SU-DHL-6 (cell line): ENCODE data around the gene PPIF.

Experiments
- H2AFZ ChIP-seq: fragments of 200-600 bp; sonication (generic); 2 replicates; pipeline ENCODE4 v1.6.1; 2014; ENCODE audit warnings: low read depth, mild to moderate bottlenecking, moderate library complexity, mixed read lengths, antibody characterized with exemption, low read length; ENCODE audit not compliant: severe bottlenecking
- H3F3A ChIP-seq: fragments of 200-600 bp; shearing (Covaris generic); 2 replicates; pipeline ENCODE4 v1.6.0; 2016; ENCODE audit warnings: antibody characterized with exemption, mild to moderate bottlenecking; ENCODE audit not compliant: insufficient read depth
- H3K27ac ChIP-seq: fragments of 200-600 bp; sonication (generic); 2 replicates; pipeline ENCODE4 v1.5.1; 2016; ENCODE audit warnings: low read depth, mild to moderate bottlenecking, low read length, moderate library complexity, mixed read lengths
- H3K27me3 ChIP-seq: fragments of 200-600 bp; sonication (generic), shearing (Covaris generic); 2 replicates; pipeline ENCODE4 v1.6.0; 2014; ENCODE audit warnings: mild to moderate bottlenecking, low read length
- H3K36me3 ChIP-seq: fragments of 200-600 bp; sonication (generic); 2 replicates; pipeline ENCODE4 v1.6.1; 2014; ENCODE audit warnings: mild to moderate bottlenecking, low read length, mixed read lengths
- H3K4me2 ChIP-seq: fragments of 300-600, 200-600 bp; shearing (Covaris generic), sonication (generic); 2 replicates; pipeline ENCODE4 v1.6.0; 2014; ENCODE audit warnings: low read length, low read depth, mild to moderate bottlenecking; ENCODE audit not compliant: poor library complexity, severe bottlenecking
- H3K4me3 ChIP-seq: fragments of 200-600 bp; sonication (generic); 2 replicates; pipeline ENCODE4 v1.5.1; 2014; ENCODE audit warnings: antibody characterized with exemption, low read length, mild to moderate bottlenecking, mixed read lengths; ENCODE audit not compliant: insufficient read depth, poor library complexity, severe bottlenecking
- H3K79me2 ChIP-seq: fragments of 200-600 bp; sonication (generic); 2 replicates; pipeline ENCODE4 v1.6.1; 2014; ENCODE audit warnings: mild to moderate bottlenecking, low read length, moderate library complexity; ENCODE audit not compliant: insufficient read depth
- H3K9ac ChIP-seq: fragments of 200-600 bp; sonication (generic); 2 replicates; pipeline ENCODE4 v1.7.0; 2014; ENCODE audit warnings: mild to moderate bottlenecking, low read length
- H3K9me2 ChIP-seq: fragments of 200-600 bp; sonication (generic); replicated peaks from 2 replicates; pipeline ENCODE4 v1.6.1; 2014; ENCODE audit warnings: low read length; ENCODE audit not compliant: insufficient read depth
- H3K9me3 ChIP-seq: fragments of 200-600 bp; sonication (generic); 2 replicates; pipeline ENCODE4 v1.6.1; 2014; ENCODE audit warnings: low read length, mixed read lengths; ENCODE audit not compliant: insufficient read depth
- H4K20me1 ChIP-seq: fragments of 200-600 bp; sonication (generic); 2 replicates; pipeline ENCODE4 v1.6.1; 2014; ENCODE audit warnings: low read depth, mild to moderate bottlenecking, antibody characterized with exemption, low read length, moderate library complexity, mixed read lengths
- EZH2phosphoT487 ChIP-seq: fragments of 200-600 bp; sonication (generic), shearing (Covaris generic); conservative IDR thresholded peaks from 2 replicates; pipeline ENCODE4 v1.6.1; 2018; ENCODE audit warnings: mild to moderate bottlenecking, antibody characterized with exemption, low read length, moderate library complexity, mixed read lengths
- TF ChIP-seq, protein P1 (sequence below): fragments of 200-600 bp; sonication (generic); IDR thresholded peaks from one replicate; pipeline ENCODE4 v1.5.1; 2017; ENCODE audit warnings: antibody characterized with exemption, mild to moderate bottlenecking, low read length, moderate library complexity; ENCODE audit not compliant: insufficient read depth, poor library complexity, severe bottlenecking

The PPIF gene

DNA sequence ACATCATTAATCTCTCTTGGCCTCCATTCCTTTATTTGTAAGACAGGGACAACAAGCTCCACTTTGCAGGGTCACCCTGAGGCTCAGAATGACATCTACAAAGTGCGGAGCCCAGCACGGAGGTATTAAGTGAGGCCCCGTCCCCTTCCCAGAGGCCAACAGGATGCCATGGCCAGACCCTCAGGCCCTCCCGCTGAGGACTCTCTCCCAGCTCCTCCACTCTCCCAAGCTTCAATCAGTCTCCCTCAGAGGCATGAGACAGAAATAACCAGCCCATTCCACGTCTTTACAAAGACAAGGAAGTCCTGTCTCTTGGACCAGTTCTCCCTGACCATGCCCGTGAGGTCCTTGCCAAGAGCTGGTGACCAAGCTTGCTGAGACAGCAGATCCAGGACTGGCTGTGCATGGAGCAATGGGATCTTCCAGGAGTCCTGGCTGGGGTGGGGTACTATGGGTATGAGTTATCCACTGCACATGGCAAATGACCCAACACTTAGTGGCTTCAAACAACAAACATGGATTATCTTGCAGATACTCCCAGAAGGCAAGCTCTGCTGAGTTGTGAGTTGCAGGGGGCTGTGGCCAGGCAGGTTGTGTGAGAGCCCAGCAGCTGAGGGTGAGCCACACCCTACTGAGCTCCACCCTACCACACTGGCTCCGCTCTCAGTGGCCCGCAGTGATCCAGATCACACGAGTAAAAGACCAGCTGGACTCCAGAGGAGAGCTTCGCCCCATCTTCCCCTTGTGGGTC lies 4.3 kb upstream of the PPIF start:
- H3F3A ChIP-seq: peaks cover 3% of the 10 kb centered on the region
- H3K36me3 ChIP-seq: no peaks in the 10 kb centered on the region
- H3K27me3 ChIP-seq: no peaks in the 10 kb centered on the region
- no peak overlapping the region for H3K9ac ChIP-seq
- H3K27ac ChIP-seq: no peak overlapping the region
- H3K4me3 ChIP-seq: no peak overlapping the region
- TF ChIP-seq EZH2phosphoT487: no peak
- TF ChIP-seq, protein P1, sequence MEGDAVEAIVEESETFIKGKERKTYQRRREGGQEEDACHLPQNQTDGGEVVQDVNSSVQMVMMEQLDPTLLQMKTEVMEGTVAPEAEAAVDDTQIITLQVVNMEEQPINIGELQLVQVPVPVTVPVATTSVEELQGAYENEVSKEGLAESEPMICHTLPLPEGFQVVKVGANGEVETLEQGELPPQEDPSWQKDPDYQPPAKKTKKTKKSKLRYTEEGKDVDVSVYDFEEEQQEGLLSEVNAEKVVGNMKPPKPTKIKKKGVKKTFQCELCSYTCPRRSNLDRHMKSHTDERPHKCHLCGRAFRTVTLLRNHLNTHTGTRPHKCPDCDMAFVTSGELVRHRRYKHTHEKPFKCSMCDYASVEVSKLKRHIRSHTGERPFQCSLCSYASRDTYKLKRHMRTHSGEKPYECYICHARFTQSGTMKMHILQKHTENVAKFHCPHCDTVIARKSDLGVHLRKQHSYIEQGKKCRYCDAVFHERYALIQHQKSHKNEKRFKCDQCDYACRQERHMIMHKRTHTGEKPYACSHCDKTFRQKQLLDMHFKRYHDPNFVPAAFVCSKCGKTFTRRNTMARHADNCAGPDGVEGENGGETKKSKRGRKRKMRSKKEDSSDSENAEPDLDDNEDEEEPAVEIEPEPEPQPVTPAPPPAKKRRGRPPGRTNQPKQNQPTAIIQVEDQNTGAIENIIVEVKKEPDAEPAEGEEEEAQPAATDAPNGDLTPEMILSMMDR: no peak
- H4K20me1 ChIP-seq: no peaks in the 10 kb centered on the region
- no peaks in the 10 kb centered on the region for H3K9me2 ChIP-seq
- H2AFZ ChIP-seq: no peak overlapping the region
- peaks cover 7% of the 10 kb centered on the region for H3K79me2 ChIP-seq
- no peaks in the 10 kb centered on the region for H3K9me3 ChIP-seq
- H3K4me2 ChIP-seq: no peak overlapping the region

DNA sequence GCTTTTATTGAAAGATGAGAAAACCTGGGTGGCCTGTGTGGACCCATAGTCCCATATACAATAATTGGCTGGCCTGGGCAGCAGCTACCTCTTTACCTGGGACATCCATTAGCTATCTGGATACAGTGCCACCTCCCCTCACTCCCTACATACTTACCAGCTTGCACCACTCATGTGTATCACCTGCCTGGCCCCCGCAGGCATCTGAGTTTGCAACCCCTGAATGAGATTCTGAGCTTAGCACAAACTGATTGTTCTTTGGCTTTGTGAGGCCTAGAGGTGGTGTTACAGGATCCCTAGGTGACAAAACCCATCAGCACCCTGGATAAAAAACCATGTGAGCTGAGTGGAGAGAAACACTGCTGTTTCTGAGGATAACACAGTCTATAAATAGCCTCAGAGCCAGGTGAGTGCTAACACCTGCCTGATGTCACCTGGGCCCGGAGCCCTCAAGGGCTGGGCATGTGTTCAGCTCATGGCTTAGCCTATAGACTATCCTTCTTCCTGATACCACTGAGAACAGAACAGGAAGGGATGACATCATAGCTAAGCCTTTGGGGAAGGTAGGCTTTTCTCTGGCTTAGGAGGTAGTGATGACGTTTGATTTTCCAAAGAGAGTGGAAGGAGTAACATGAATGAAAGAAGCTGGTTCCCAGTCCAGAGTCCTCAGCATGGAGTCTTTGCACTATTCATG lies 2.6 kb upstream of the PPIF start:
- H3K27me3 ChIP-seq: no peaks in the 10 kb centered on the region
- H3K27ac ChIP-seq: no peak overlapping the region
- no peak overlapping the region for H2AFZ ChIP-seq
- H3K36me3 ChIP-seq: no peaks in the 10 kb centered on the region; the same call in 1 of the 2 replicates
- no peaks in the 10 kb centered on the region for H3K9me2 ChIP-seq
- peaks cover 3% of the 10 kb centered on the region for H3F3A ChIP-seq
- H3K4me3 ChIP-seq: no peak overlapping the region
- H3K4me2 ChIP-seq: no peak overlapping the region
- H3K9me3 ChIP-seq: no peaks in the 10 kb centered on the region
- TF ChIP-seq, protein P1: no peak
- TF ChIP-seq EZH2phosphoT487: no peak
- peaks cover 23% of the 10 kb centered on the region for H3K79me2 ChIP-seq
- peaks cover 10% of the 10 kb centered on the region; the same call in 1 of the 2 replicates for H4K20me1 ChIP-seq
- no peak overlapping the region for H3K9ac ChIP-seq

GRCh38 chr10:79345241-79346011 lies 1.8 kb upstream of the PPIF start:
- H3K9ac ChIP-seq: no peak overlapping the region
- H3K4me3 ChIP-seq: no peak overlapping the region
- peaks cover 3% of the 10 kb centered on the region for H3F3A ChIP-seq
- no peaks in the 10 kb centered on the region for H3K9me2 ChIP-seq
- H3K27ac ChIP-seq: no peak overlapping the region
- H3K27me3 ChIP-seq: no peaks in the 10 kb centered on the region
- H3K4me2 ChIP-seq: no peak overlapping the region
- H3K36me3 ChIP-seq: no peaks in the 10 kb centered on the region; the same call in 1 of the 2 replicates
- no peak for TF ChIP-seq EZH2phosphoT487
- TF ChIP-seq, protein P1: no peak
- H2AFZ ChIP-seq: no peak overlapping the region
- peaks cover 10% of the 10 kb centered on the region; the same call in 1 of the 2 replicates for H4K20me1 ChIP-seq
- H3K79me2 ChIP-seq: peaks cover 26% of the 10 kb centered on the region
- H3K9me3 ChIP-seq: no peaks in the 10 kb centered on the region
